Retinal pigment epithelial cell (primary cell): Measurements from ENCODE around the gene SLC39A9.
"Not testable (repeated sequence)": the region's sequence is repeated elsewhere in the genome, so short reads cannot be mapped to it uniquely, and the experiment has no call there.

Experiments
- DNase-seq: peaks from one replicate; pipeline ENCODE4 v3.0.0-alpha.2; 2010; ENCODE audit warnings: low read depth
- H3K4me3 ChIP-seq: 2 replicates; pipeline ENCODE4 v1.5.1; 2011; ENCODE audit warnings: mild to moderate bottlenecking, low read length, control low read depth, moderate library complexity
- TF ChIP-seq, protein P1 (sequence below): conservative IDR thresholded peaks from 2 replicates; pipeline ENCODE4 v1.5.1; 2011; ENCODE audit warnings: low read depth, low read length, control low read depth, inconsistent platforms

Gene SLC39A9

DNA sequence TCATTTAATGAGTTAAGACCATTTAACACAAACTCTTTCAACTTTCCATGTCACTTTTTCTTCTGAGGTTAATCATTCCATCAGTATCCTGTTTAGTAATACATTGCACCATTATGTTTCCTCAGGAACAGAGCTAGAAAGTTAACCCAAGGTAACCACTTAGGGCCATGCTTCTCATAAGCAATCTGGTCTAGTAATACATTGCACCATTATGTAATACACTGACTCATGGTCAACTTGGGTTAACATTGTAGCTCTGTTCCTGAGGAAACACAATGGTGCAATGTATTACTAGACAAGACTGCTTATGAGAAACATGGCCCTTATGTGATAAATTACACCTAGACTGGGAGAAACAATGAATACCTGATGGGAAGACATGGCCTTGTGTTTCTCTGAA, 22.1 kb upstream of the SLC39A9 start:
- TF ChIP-seq, protein P1, sequence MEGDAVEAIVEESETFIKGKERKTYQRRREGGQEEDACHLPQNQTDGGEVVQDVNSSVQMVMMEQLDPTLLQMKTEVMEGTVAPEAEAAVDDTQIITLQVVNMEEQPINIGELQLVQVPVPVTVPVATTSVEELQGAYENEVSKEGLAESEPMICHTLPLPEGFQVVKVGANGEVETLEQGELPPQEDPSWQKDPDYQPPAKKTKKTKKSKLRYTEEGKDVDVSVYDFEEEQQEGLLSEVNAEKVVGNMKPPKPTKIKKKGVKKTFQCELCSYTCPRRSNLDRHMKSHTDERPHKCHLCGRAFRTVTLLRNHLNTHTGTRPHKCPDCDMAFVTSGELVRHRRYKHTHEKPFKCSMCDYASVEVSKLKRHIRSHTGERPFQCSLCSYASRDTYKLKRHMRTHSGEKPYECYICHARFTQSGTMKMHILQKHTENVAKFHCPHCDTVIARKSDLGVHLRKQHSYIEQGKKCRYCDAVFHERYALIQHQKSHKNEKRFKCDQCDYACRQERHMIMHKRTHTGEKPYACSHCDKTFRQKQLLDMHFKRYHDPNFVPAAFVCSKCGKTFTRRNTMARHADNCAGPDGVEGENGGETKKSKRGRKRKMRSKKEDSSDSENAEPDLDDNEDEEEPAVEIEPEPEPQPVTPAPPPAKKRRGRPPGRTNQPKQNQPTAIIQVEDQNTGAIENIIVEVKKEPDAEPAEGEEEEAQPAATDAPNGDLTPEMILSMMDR = no peak
- no peak overlapping the region for H3K4me3 ChIP-seq
- DNase-seq = no peak

DNA sequence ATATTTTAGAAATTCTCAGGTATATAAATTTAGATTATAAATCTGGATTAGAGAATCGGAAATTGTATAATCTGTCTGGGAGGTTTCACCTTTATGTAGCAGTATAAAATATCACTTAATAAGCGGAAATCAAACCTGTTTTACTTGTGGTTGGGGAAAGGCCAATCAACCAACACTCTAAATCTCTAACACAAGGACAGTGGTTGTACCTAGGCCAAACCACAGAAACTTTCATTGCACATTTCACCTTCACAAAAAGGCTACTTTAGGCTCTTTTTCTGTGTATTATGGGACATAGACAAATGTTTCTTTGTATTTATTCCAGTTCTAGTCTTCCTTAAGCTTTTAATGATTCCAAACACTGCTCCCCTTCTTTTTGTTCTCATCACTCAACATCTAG, 20.2 kb upstream of the SLC39A9 start:
- H3K4me3 ChIP-seq = no peak overlapping the region
- DNase-seq = no peak
- TF ChIP-seq, protein P1 = no peak

DNA sequence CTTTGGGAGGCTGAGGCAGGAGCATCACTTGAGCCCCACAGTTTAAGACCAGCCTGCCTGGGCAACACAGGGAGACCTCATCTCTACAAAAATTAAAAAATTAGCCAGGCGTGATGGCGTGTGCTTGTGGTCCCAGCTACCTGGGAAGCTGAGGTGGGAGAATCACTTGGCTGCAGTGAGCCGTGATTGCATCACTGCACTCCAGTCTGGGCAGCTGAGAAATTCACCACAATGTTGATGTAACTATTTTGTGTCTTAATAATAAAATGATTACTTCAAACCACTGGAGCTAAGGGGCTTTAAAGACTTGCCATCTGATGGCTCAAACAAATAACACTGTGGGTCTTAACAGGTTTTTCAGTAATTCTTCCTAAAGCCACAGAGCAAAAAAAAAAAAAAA, 11.2 kb upstream of the SLC39A9 start:
- no peak overlapping the region for H3K4me3 ChIP-seq
- TF ChIP-seq, protein P1 = no peak
- DNase-seq = no peak

DNA sequence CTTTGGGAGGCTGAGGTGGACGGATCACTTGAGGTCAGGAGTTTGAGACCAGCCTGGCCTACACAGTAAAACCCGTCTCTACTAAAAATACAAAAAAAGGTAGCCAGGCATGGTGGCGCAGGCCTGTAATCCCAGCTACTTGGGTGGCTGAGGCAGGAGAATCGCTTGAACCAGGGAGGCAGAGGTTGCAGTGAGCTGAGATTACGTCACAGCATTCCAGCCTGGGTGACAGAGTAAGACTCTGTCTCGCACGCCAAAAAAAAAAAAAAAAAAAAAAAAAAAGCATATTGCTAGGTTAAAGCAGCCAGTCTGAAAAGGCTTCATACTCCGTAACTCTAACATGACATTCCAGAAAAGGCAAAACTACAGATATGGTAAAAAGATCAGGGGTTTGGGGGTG, 7.1 kb upstream of the SLC39A9 start:
- not testable (repeated sequence) for DNase-seq, H3K4me3 ChIP-seq

DNA sequence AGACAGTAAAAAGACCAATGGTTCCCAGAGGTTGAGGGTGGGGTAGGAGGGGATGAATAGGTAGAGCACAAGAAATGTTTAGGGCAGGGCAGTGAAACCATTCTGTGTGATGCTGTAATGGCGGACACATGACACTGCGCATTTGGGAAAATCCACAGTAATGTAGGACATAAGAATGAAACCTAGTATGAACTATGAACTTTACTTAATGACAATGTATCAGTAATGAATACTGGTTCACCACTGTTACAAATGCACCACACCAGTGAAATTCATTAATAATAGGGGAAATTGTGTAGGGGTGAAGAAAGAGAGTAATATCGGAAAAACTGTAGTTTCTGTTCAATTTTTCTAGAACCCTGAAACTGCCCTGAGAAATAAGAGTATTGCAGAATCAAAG, 6.0 kb upstream of the SLC39A9 start:
- no peak for DNase-seq
- no peak overlapping the region for H3K4me3 ChIP-seq
- TF ChIP-seq, protein P1 = no peak

DNA sequence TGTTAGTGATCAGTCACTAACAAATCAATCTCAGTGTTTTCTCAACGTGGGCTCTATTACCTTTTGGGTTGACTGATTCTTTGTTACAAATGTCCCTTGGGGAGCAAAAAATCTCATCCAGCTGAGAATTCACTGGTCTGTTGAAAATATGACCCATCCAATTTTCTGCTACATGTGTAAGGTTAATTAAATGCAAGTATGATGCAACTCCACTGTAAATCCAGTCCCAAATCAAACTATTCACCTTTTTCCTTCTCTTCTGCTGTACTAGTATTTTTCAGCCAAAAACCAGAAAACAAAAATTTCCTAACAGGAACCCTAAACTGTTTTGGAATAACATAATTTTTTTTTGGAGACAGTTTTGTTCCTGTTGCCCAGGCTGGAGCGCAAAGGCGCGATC, 2.6 kb upstream of the SLC39A9 start:
- TF ChIP-seq, protein P1 = no peak
- no peak overlapping the region for H3K4me3 ChIP-seq
- DNase-seq = no peak

DNA sequence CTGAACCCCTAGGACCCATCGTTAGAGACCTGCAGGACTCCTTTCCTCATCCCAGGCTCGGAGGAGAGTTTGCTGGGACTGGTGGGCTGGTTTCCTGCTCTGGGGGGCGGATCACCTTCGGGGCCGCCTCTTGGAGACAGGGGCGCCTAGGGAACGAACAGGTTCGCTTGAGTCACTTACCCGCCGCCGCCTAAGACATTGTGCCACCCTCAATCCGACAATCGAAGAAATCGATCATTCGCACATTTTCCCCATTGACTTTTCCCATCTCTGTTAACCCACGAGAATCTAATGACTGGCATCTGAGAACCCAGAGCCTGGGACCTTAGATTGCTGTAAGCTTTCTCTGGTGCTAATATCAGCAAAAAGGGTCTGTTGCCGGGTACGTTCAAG, 322 bp downstream of the SLC39A9 start:
- DNase-seq = no peak
- peak overlapping the region; percentile 96 for H3K4me3 ChIP-seq
- TF ChIP-seq, protein P1 = no peak

DNA sequence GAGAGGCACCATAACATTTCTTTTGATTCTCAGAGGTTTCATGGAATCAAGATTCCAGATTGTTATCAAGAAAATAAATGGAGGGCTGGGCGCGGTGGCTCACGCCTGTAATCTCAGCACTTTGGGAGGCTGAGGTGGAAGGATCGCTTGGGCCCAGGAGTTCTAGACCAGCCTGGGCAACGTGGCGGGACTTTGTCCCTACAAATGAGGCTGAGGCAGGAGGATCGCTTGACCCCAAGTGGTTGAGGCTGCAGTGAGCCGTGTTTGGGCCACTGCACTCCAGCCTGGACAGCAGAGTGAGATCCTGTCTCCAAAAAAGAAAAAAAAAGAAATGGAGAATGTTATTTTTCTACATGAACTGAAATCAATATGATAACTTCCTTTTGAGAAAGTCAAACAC, 1.3 kb downstream of the SLC39A9 start:
- DNase-seq = no peak
- TF ChIP-seq, protein P1 = no peak
- H3K4me3 ChIP-seq = peak overlapping the region; percentile 96
